ENCODE results near the gene NTHL1. TPM values are rescaled to one million over a fixed set of nuclear protein-coding genes. Genes with fewer than 3 reads are reported as not detected.
"Not testable (repeated sequence)": the region's sequence is repeated elsewhere in the genome, so short reads cannot be mapped to it uniquely, and the experiment has no call there.

NTHL1 gene
- total RNA-seq, 1 donor from 2014 or later = 12.6 TPM

- Mint-ChIP-seq H3K4me1 (ENCODE audit: low read depth) (peaks cover 75% of the 10 kb centered on the region), H3K27ac (ENCODE audit: unreplicated experiment) (peak overlapping the region; percentile 83), H3K4me3 (ENCODE audit: unreplicated experiment) (no peak overlapping the region), H3K27me3 (ENCODE audit: low read depth) (no peaks in the 10 kb centered on the region), H3K9me3 (ENCODE audit: low read depth) (no peaks in the 10 kb centered on the region), H3K36me3 (ENCODE audit: low read depth) (peaks cover 3% of the 10 kb centered on the region)
- TF ChIP-seq CTCF (IDR thresholded peaks at IDR 0.05) = no peak
- DNase-seq (ENCODE audit: low spot score) = peak; percentile 97
These were observed 12.0 kb downstream of the NTHL1 start for GRCh38 chr16:2035431-2036199.

- TF ChIP-seq CTCF (IDR thresholded peaks at IDR 0.05) = no peak
- peaks cover 3% of the 10 kb centered on the region for H3K36me3 Mint-ChIP-seq (ENCODE audit: low read depth)
- H3K27me3 Mint-ChIP-seq (ENCODE audit: low read depth) = no peaks in the 10 kb centered on the region
- H3K4me1 Mint-ChIP-seq (ENCODE audit: low read depth) = peaks cover 69% of the 10 kb centered on the region
- H3K4me3 Mint-ChIP-seq (ENCODE audit: unreplicated experiment) = peak overlapping the region; percentile 40
- DNase-seq (ENCODE audit: low spot score) = no peak
- no peaks in the 10 kb centered on the region for H3K9me3 Mint-ChIP-seq (ENCODE audit: low read depth)
- H3K27ac Mint-ChIP-seq (ENCODE audit: unreplicated experiment) = peak overlapping the region; percentile 78
These were observed 12.8 kb downstream of the NTHL1 start for GRCh38 chr16:2034696-2035430.

GRCh38 chr16:2033909-2034695 lies 13.5 kb downstream of the NTHL1 start:
- DNase-seq (ENCODE audit: low spot score) = not testable (repeated sequence)
- peaks cover 61% of the 10 kb centered on the region for H3K4me1 Mint-ChIP-seq (ENCODE audit: low read depth)

GRCh38 chr16:2033057-2033908 lies 14.4 kb downstream of the NTHL1 start:
- DNase-seq (ENCODE audit: low spot score) = peak; percentile 94
- Mint-ChIP-seq H3K9me3 (ENCODE audit: low read depth) (no peaks in the 10 kb centered on the region), H3K4me3 (ENCODE audit: unreplicated experiment) (peak overlapping the region; percentile 65), H3K27ac (ENCODE audit: unreplicated experiment) (peak overlapping the region; percentile 88), H3K4me1 (ENCODE audit: low read depth) (peaks cover 63% of the 10 kb centered on the region), H3K36me3 (ENCODE audit: low read depth) (peaks cover 2% of the 10 kb centered on the region), H3K27me3 (ENCODE audit: low read depth) (no peaks in the 10 kb centered on the region)
- no peak for TF ChIP-seq CTCF (IDR thresholded peaks at IDR 0.05)

More at GRCh38 chr16:2033909-2034695, 13.5 kb downstream of the NTHL1 start:
- not testable (repeated sequence) for H3K36me3 Mint-ChIP-seq (ENCODE audit: low read depth); H3K27me3 Mint-ChIP-seq (ENCODE audit: low read depth); H3K9me3 Mint-ChIP-seq (ENCODE audit: low read depth)
- Mint-ChIP-seq H3K27ac (ENCODE audit: unreplicated experiment) (peak overlapping the region; percentile 88), H3K4me3 (ENCODE audit: unreplicated experiment) (peak overlapping the region; percentile 65)

GRCh38 chr16:2032285-2033056 lies 15.2 kb downstream of the NTHL1 start:
- Mint-ChIP-seq H3K4me1 (ENCODE audit: low read depth) (peaks cover 63% of the 10 kb centered on the region), H3K27me3 (ENCODE audit: low read depth) (no peaks in the 10 kb centered on the region), H3K4me3 (ENCODE audit: unreplicated experiment) (peak overlapping the region; percentile 28), H3K36me3 (ENCODE audit: low read depth) (no peaks in the 10 kb centered on the region), H3K27ac (ENCODE audit: unreplicated experiment) (peak overlapping the region; percentile 68), H3K9me3 (ENCODE audit: low read depth) (no peaks in the 10 kb centered on the region)
- TF ChIP-seq CTCF (IDR thresholded peaks at IDR 0.05) = no peak
- peak; percentile 93 for DNase-seq (ENCODE audit: low spot score)

Measured in chondrocyte (in vitro differentiated cells).